Large intestine (tissue), 12 donors: Measurements from ENCODE around the gene ZNF763. TPM values are rescaled to one million over a fixed set of nuclear protein-coding genes. Genes with fewer than 3 reads are reported as not detected.
"Not testable (repeated sequence)": the region's sequence is repeated elsewhere in the genome, so short reads cannot be mapped to it uniquely, and the experiment has no call there.

ENCODE experiments used
- DNase-seq, 2 donors: peaks; one replicate each; pipeline versions ENCODE4 v3.0.0 to v3.0.0-alpha.2; 2013
- H3K27ac ChIP-seq: one replicate; pipeline ENCODE4 v1.5.1; 2013; ENCODE audit warnings: low read length
- H3K27me3 ChIP-seq: 2 replicates; pipeline ENCODE4 v1.6.1; 2013; ENCODE audit warnings: low read length; ENCODE audit not compliant: control insufficient read depth, insufficient read depth
- H3K36me3 ChIP-seq: 2 replicates; pipeline ENCODE4 v1.6.1; 2013; ENCODE audit warnings: low read length; ENCODE audit not compliant: control insufficient read depth, insufficient read depth
- H3K4me1 ChIP-seq: one replicate; pipeline ENCODE4 v1.6.1; 2013; ENCODE audit warnings: low read length; ENCODE audit not compliant: control insufficient read depth, insufficient read depth
- H3K4me3 ChIP-seq: one replicate; pipeline ENCODE4 v1.5.1; 2013; ENCODE audit warnings: low read length
- H3K9me3 ChIP-seq: one replicate; pipeline ENCODE4 v1.6.1; 2013; ENCODE audit warnings: mild to moderate bottlenecking, low read depth, low read length, moderate library complexity; ENCODE audit not compliant: control insufficient read depth
- WGBS: methylation state at CpG from one replicate; pipeline ENCODE4 v1.1.5; 2013; ENCODE audit warnings: low lambda C conversion rate; ENCODE audit not compliant: insufficient coverage; 5-methylcytosine and 5-hydroxymethylcytosine counted together
- long read RNA-seq, 11 donors: transcript quantifications; one replicate each; lab custom pipeline, GENCODE V29; 2026
- polyA plus RNA-seq: library from polyadenylated mRNA; unstranded; fragments of 120-200 nt; gene quantifications from one replicate; pipeline ENCODE4 v1.2.1, GENCODE V29; 2013

The ZNF763 gene
- 4.4 TPM for polyA plus RNA-seq
- long read RNA-seq, donor 1 = 0 reads
- long read RNA-seq, donor 2 = 0 reads
- long read RNA-seq, donor 3 = 0 reads
- long read RNA-seq, donor 4 = 0 reads
- long read RNA-seq, donor 5 = 0 reads
- long read RNA-seq, donor 6 = 0 reads
- long read RNA-seq, donor 7 = 0 reads
- long read RNA-seq, donor 8 = 0 reads
- long read RNA-seq, donor 9 = 0 reads
- long read RNA-seq, donor 10, partial matches to known transcripts = 0 of 2 reads
- long read RNA-seq, donor 10, other reads (novel, unspliced or antisense) = 0 of 2 reads
- long read RNA-seq, donor 11 = 0 reads

DNA sequence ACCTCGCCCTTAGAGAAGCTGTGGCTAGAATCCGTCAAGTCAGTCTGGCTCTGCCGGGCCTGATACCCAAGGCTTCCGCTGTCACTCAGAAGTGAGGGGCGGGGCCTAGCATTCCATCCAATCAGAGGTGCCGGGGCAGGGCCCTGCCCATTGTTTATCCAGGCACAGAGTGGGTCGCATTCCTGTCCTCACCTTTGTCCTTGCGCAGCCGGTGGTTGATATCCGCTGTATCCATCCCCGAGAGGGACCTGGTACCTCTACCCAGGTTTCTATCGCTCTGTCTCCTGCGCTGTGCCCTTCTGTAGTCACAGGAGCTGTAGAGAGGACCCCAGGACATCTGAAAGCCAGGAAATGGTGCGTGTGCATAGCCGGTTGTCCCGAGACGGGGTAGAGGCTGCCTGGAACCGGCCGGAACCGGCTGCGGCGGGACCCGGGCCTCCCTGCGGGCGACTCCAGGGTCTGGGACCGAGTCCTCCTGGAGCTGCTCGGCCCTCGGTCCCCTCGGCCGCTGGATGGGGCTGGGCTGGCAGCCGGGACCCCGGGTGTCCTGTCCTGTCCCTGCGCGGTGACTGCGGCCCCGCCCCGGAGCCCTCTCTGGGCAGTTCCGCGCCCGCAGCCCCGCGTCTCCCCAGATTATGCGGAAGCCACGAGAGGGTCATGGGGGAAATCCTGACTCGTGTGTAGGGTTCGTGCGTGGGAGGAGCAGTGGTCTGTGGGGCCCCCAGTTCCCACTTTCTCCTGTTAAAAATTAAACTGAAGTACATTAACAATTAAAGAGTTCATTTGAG, at the start of gene ZNF763:
Gene ZNF763, plus strand, starts transcription at position 183 of the 788 bp plus-strand sequence. Its CDS starts 169 bp downstream, at position 352.
- peak; percentile 91 to 96 for DNase-seq

GRCh38 chr19:11921852-11922495, 42.9 kb upstream of the ZNF763 start:
- H3K9me3 ChIP-seq = peaks cover 11% of the 10 kb centered on the region
- no peaks in the 10 kb centered on the region for H3K27me3 ChIP-seq
- no peak overlapping the region for H3K4me3 ChIP-seq
- peak; percentile 31 to 76 for DNase-seq
- WGBS = 0% methylated on average over 1 of the region's 6 CpGs
- peaks cover 18% of the 10 kb centered on the region for H3K4me1 ChIP-seq
- no peak overlapping the region for H3K27ac ChIP-seq
- no peaks in the 10 kb centered on the region for H3K36me3 ChIP-seq

More for the DNA sequence above, at the start of gene ZNF763:
- H3K27me3 ChIP-seq = no peaks in the 10 kb centered on the region
- peaks cover 7% of the 10 kb centered on the region for H3K4me1 ChIP-seq
- H3K36me3 ChIP-seq = no peaks in the 10 kb centered on the region
- H3K27ac ChIP-seq = peak within 1 kb of the TSS; percentile 76
- no CpG with 5 or more reads among the region's 47 CpGs for WGBS
- H3K9me3 ChIP-seq = no peaks in the 10 kb centered on the region
- peak within 1 kb of the TSS; percentile 53 for H3K4me3 ChIP-seq

DNA sequence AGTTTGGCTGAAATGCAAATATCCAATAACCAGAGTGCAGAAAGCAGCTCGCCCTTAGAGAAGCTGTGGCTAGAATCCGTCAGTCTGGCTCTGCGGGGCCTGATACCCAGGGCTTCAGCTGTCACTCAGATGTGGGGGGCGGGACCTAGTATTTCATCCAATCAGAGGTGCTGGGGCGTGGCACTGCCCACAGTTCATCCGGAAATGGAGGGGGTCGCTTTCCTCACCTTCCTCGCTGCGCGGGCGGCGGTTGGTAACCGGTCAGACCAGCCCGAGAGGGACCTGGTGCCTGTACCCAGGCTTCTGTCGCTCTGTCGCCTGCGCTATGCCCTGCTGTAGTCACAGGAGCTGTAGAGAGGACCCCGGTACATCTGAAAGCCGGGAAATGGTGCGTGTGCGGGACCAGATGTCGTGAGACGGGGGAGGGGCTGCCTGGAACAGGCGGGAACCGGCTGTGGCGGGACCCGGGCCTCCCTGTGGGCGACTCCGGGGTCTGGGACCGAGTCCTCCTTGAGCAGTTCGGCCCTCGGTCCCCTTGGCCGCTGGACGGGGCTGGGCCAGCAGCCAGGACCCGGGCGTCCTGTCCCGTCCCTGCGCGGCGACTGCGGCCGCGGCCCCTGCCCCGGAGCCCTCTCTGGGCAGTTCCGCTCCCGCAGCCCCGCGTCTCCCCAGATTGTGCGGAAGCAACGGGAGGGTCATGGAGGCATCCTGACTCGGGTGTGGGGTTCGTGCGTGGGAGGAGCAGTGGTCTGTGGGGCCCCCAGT, 39.8 kb upstream of the ZNF763 start, which contains the start of gene ZNF700:
Gene ZNF700, plus strand, starts transcription at position 222 of the 765 bp plus-strand sequence. Its CDS starts 104 bp downstream, at position 326.
- peak; percentile 93 to 96 for DNase-seq
- Histone ChIP-seq H3K4me1 (peaks cover 18% of the 10 kb centered on the region), H3K27me3 (no peaks in the 10 kb centered on the region), H3K36me3 (peaks cover 6% of the 10 kb centered on the region), H3K9me3 (peaks cover 15% of the 10 kb centered on the region), H3K4me3 (peak within 1 kb of the TSS; percentile 84), H3K27ac (peak within 1 kb of the TSS; percentile 97)
- WGBS = 0% methylated on average over 2 of the region's 53 CpGs

GRCh38 chr19:11925651-11926187, 39.1 kb upstream of the ZNF763 start:
- not testable (repeated sequence) for H3K36me3 ChIP-seq, H3K27me3 ChIP-seq
- peak in 1 of 2 donors; percentile 78 for DNase-seq
- Histone ChIP-seq H3K4me1 (peaks cover 18% of the 10 kb centered on the region), H3K4me3 (peak overlapping the region; percentile 84), H3K9me3 (peaks cover 16% of the 10 kb centered on the region), H3K27ac (peak overlapping the region; percentile 97)
- WGBS = 0% methylated on average over 3 of the region's 10 CpGs

- no peak for DNase-seq
- no peaks in the 10 kb centered on the region for H3K27me3 ChIP-seq
- no peak overlapping the region for H3K4me3 ChIP-seq
- H3K27ac ChIP-seq = no peak overlapping the region
- H3K4me1 ChIP-seq = peaks cover 13% of the 10 kb centered on the region
- 93% methylated on average over 3 of the region's 3 CpGs for WGBS
- peaks cover 9% of the 10 kb centered on the region for H3K36me3 ChIP-seq
- H3K9me3 ChIP-seq = peaks cover 23% of the 10 kb centered on the region
These were observed 37.6 kb upstream of the ZNF763 start for GRCh38 chr19:11927227-11927626.

DNA sequence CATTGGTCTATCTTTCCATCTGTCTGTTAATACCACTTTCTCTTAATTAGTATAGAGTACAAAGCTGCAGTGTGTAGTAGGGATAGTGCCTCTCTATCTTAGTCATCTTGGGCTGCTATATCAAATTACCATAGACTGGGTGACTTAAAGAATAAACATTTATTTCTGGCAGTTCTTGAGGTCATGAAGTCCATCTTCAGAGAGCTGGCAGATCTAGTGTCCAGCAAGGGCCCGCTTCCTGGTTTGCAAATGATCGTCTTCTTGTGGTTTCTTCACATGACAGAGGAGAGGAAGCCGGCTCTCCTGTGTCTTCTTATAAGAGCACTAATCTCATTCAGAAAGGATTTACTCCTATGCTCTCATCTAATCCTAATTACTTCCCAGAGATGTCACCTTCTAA, 33.8 kb upstream of the ZNF763 start:
- no peak for DNase-seq
- H3K9me3 ChIP-seq = peaks cover 45% of the 10 kb centered on the region

DNA sequence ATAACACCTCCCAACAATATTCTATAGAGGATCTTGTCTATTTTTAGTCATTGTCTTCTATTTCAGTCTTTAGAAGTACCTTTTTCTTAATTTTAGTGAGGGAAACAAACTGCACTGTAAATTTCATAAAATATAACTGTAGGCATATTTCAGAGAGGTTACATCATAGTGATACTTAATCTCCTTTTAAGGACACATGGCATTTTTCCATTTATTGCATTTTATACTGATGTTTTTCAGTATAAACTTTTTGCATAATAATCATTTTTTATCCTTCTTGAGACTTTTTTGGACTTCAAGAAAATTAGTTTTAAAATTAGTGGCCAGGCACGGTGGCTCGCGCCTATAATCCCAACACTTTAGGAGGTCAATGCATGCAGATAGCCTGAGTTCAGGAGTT, 33.3 kb upstream of the ZNF763 start:
- no peak for DNase-seq
- Histone ChIP-seq H3K4me1 (no peaks in the 10 kb centered on the region), H3K27ac (no peak overlapping the region), H3K36me3 (peaks cover 14% of the 10 kb centered on the region), H3K27me3 (no peaks in the 10 kb centered on the region), H3K4me3 (no peak overlapping the region), H3K9me3 (peaks cover 45% of the 10 kb centered on the region)
- WGBS = no CpG with 5 or more reads among the region's 3 CpGs

More for the DNA sequence above, 33.8 kb upstream of the ZNF763 start:
- peaks cover 14% of the 10 kb centered on the region for H3K36me3 ChIP-seq
- no peak overlapping the region for H3K4me3 ChIP-seq
- no peak overlapping the region for H3K27ac ChIP-seq
- WGBS = no CpG with 5 or more reads among the region's 3 CpGs
- H3K27me3 ChIP-seq = no peaks in the 10 kb centered on the region
- H3K4me1 ChIP-seq = no peaks in the 10 kb centered on the region

GRCh38 chr19:11935829-11936228, 29.0 kb upstream of the ZNF763 start:
- peaks cover 12% of the 10 kb centered on the region for H3K36me3 ChIP-seq
- not testable (repeated sequence) for H3K27me3 ChIP-seq, H3K27ac ChIP-seq, H3K4me1 ChIP-seq, H3K4me3 ChIP-seq, DNase-seq
- no CpG with 5 or more reads among the region's 3 CpGs for WGBS
- H3K9me3 ChIP-seq = peaks cover 47% of the 10 kb centered on the region

GRCh38 chr19:11938383-11938782, 26.5 kb upstream of the ZNF763 start:
- H3K4me1 ChIP-seq, H3K27me3 ChIP-seq, DNase-seq, H3K4me3 ChIP-seq, H3K27ac ChIP-seq: not testable (repeated sequence)
- WGBS = no CpG with 5 or more reads among the region's 3 CpGs
- Histone ChIP-seq H3K9me3 (peaks cover 58% of the 10 kb centered on the region), H3K36me3 (peaks cover 14% of the 10 kb centered on the region)
